Left lung (tissue), 10 donors: Measurements from ENCODE around the gene DPYD. TPM values are rescaled to one million over a fixed set of nuclear protein-coding genes. Genes with fewer than 3 reads are reported as not detected.

Experiments used
- ATAC-seq: fragments of 200-7000 bp; cut with Tn5 transposase; one replicate; pipeline ENCODE4 v1.9.1; 2020; ENCODE audit warnings: moderate library complexity
- DNase-seq, 4 donors: peaks; one replicate each; pipeline ENCODE4 v3.0.0-alpha.2; 2013 to 2020
- H3K27ac ChIP-seq, 2 donors: fragments of 200-600 bp; sonication (generic) in 1 of 2; one replicate each; pipeline versions ENCODE4 v1.5.0 to v1.8.0; 2020 to 2021
- H3K27me3 ChIP-seq, 2 donors: fragments of 200-600 bp; sonication (generic) in 1 of 2; one replicate each; pipeline versions ENCODE4 v1.5.0 to v1.8.0; 2020 to 2021
- H3K36me3 ChIP-seq, 2 donors: fragments of 200-600 bp; sonication (generic) in 1 of 2; one replicate each; pipeline versions ENCODE4 v1.5.0 to v1.8.0; 2020 to 2021
- H3K4me1 ChIP-seq, 2 donors: fragments of 200-600 bp; one replicate each; pipeline ENCODE4 v1.8.0; 2021
- H3K4me3 ChIP-seq, 2 donors: fragments of 200-600 bp; sonication (generic) in 1 of 2; one replicate each; pipeline versions ENCODE4 v1.5.0 to v1.8.0; 2020 to 2021; ENCODE audit warnings: mild to moderate bottlenecking in 1 of 2
- H3K9me3 ChIP-seq, 2 donors: fragments of 200-600 bp; sonication (generic) in 1 of 2; one replicate each; pipeline versions ENCODE4 v1.5.0 to v1.8.0; 2020 to 2021
- CTCF ChIP-seq, 2 donors: fragments of 200-600 bp; sonication (generic) in 1 of 2; IDR thresholded peaks; one replicate each; pipeline versions ENCODE4 v1.5.0 to v1.8.0; 2021; ENCODE audit warnings: antibody characterized with exemption in 2 of 2
- intact Hi-C, 2 donors: fragments of 100-400 bp; cut with DNase I; formaldehyde crosslinking; loops; one replicate each; pipeline versions ENCODE4 v1.11.2 to v1.14.2; 2022
- polyA plus RNA-seq, 6 donors: library from polyadenylated mRNA; unstranded; fragments of 120-200 nt; gene quantifications; one replicate each; pipeline ENCODE4 v1.2.1, GENCODE V29; 2013; ENCODE audit not compliant: insufficient read length in 6 of 6
- total RNA-seq, 2 donors: library from RNA; stranded (reverse); fragmentation: NEBNext Ultra II Directional; extraction: Animal tissue kit (Norgen Biotek cat#: 25700); gene quantifications; one replicate each; pipeline ENCODE4 v1.2.1, GENCODE V29; 2021
- donor health status: DM: no; HTN: yes; CAD: no.
- donor health status: DM: no; HTN: no; CAD: no.

DPYD gene
- total and polyA plus RNA-seq, 8 donors, result 21.4 to 106 (median 26.1) TPM

GRCh38 chr1:97270508-97271307 is 650.1 kb downstream of the DPYD start:
- peak; percentile 77 for ATAC-seq
- no peak for DNase-seq
- TF ChIP-seq CTCF (IDR thresholded peaks at IDR 0.05), result no peak

GRCh38 chr1:97265630-97266029 is 655.2 kb downstream of the DPYD start:
- Histone ChIP-seq H3K27ac (no peak overlapping the region), H3K27me3 (no peaks in the 10 kb centered on the region), H3K9me3 (no peaks in the 10 kb centered on the region), H3K4me1 (no peaks in the 10 kb centered on the region), H3K36me3 (no peaks in the 10 kb centered on the region), H3K4me3 (no peak overlapping the region)
- no peak for TF ChIP-seq CTCF (IDR thresholded peaks at IDR 0.05)
- intact Hi-C loops, result no loop called here
- DNase-seq (no peak), ATAC-seq (no peak)

More at GRCh38 chr1:97270508-97271307, 650.1 kb downstream of the DPYD start:
- no peak overlapping the region for H3K4me3 ChIP-seq
- no peaks in the 10 kb centered on the region for H3K9me3 ChIP-seq
- intact Hi-C loops, result no loop called here
- H3K27ac ChIP-seq, result peak overlapping the region in 1 of 2 donors; percentile 45
- no peaks in the 10 kb centered on the region for H3K36me3 ChIP-seq
- H3K4me1 ChIP-seq, result peaks cover 12 to 16% of the 10 kb centered on the region in 2 donors
- no peaks in the 10 kb centered on the region for H3K27me3 ChIP-seq

- Histone ChIP-seq H3K9me3 (no peaks in the 10 kb centered on the region), H3K27me3 (no peaks in the 10 kb centered on the region), H3K36me3 (no peaks in the 10 kb centered on the region), H3K4me1 (no peaks in the 10 kb centered on the region), H3K4me3 (no peak overlapping the region), H3K27ac (no peak overlapping the region)
- DNase-seq (no peak), ATAC-seq (no peak)
- TF ChIP-seq CTCF (IDR thresholded peaks at IDR 0.05), result no peak
- intact Hi-C loops, result no loop called here
Observed at GRCh38 chr1:97262842-97263241, 658.0 kb downstream of the DPYD start.

- TF ChIP-seq CTCF (IDR thresholded peaks at IDR 0.05), result no peak
- intact Hi-C loops, result no loop called here
- H3K27me3 ChIP-seq, result no peaks in the 10 kb centered on the region
Observed at GRCh38 chr1:97258597-97258996, 662.2 kb downstream of the DPYD start.

GRCh38 chr1:97254731-97255463 is 665.9 kb downstream of the DPYD start:
- Histone ChIP-seq H3K4me1 (peaks cover 3 to 16% of the 10 kb centered on the region in 2 donors), H3K27me3 (no peaks in the 10 kb centered on the region), H3K4me3 (no peak overlapping the region), H3K27ac (no peak overlapping the region), H3K9me3 (no peaks in the 10 kb centered on the region), H3K36me3 (peaks cover 0 to 7% of the 10 kb centered on the region in 2 donors)
- intact Hi-C loops, result no loop called here
- TF ChIP-seq CTCF (IDR thresholded peaks at IDR 0.05), result no peak
- ATAC-seq (peak; percentile 60), DNase-seq (no peak)

More at GRCh38 chr1:97258597-97258996, 662.2 kb downstream of the DPYD start:
- no peaks in the 10 kb centered on the region for H3K4me1 ChIP-seq
- no peaks in the 10 kb centered on the region for H3K36me3 ChIP-seq
- DNase-seq (no peak), ATAC-seq (no peak)
- no peak overlapping the region for H3K27ac ChIP-seq
- no peaks in the 10 kb centered on the region for H3K9me3 ChIP-seq
- H3K4me3 ChIP-seq, result no peak overlapping the region
